ENCODE measurements around the gene GNB1L. TPM values are rescaled to one million over a fixed set of nuclear protein-coding genes. Genes with fewer than 3 reads are reported as not detected.
A peak's percentile ranks its signal among the peaks of the same experiment; 100 is the strongest.

The GNB1L gene
- total RNA-seq, 4 donors from 2014 or later, result 1.8 to 5.1 (median 4.5) TPM

- no peak for DNase-seq
- Histone ChIP-seq H3K27me3 (no peaks in the 10 kb centered on the region), H3K4me3 (replicated peaks in 1 of 3) (no peak overlapping the region), H3K4me1 (no peaks in the 10 kb centered on the region), H3K36me3 (no peaks in the 10 kb centered on the region), H3K9me3 (no peaks in the 10 kb centered on the region), H3K27ac (no peak overlapping the region)
- no peak for TF ChIP-seq CTCF (IDR thresholded peaks at IDR 0.05)
- TF ChIP-seq POLR2A (IDR thresholded peaks at IDR 0.05), result no peak
- 92 to 97% methylated on average over 4 to 5 of the region's 8 CpGs for WGBS, 2 donors
- intact Hi-C loops (cut with DNase I), result no loop called here
Measured at GRCh38 chr22:19800306-19800705, 54.4 kb downstream of the GNB1L start.

GRCh38 chr22:19799322-19800190 is 55.1 kb downstream of the GNB1L start:
- Histone ChIP-seq H3K4me1 (no peaks in the 10 kb centered on the region), H3K27ac (no peak overlapping the region), H3K4me3 (replicated peaks in 1 of 3) (no peak overlapping the region), H3K27me3 (no peaks in the 10 kb centered on the region), H3K9me3 (no peaks in the 10 kb centered on the region), H3K36me3 (no peaks in the 10 kb centered on the region)
- TF ChIP-seq POLR2A (IDR thresholded peaks at IDR 0.05), result no peak
- TF ChIP-seq CTCF (IDR thresholded peaks at IDR 0.05), result no peak
- WGBS, 2 donors, result 79 to 95% methylated on average over 19 to 22 of the region's 35 CpGs
- intact Hi-C loops (cut with DNase I), result no loop called here
- peak in 1 of 2 donors; percentile 17 for DNase-seq

GRCh38 chr22:19798891-19799293 is 55.8 kb downstream of the GNB1L start:
- WGBS, 2 donors, result 83 to 100% methylated on average over 1 to 5 of the region's 9 CpGs
- Histone ChIP-seq H3K27me3 (no peaks in the 10 kb centered on the region), H3K4me3 (replicated peaks in 1 of 3) (no peak overlapping the region), H3K4me1 (no peaks in the 10 kb centered on the region), H3K27ac (no peak overlapping the region), H3K36me3 (no peaks in the 10 kb centered on the region), H3K9me3 (no peaks in the 10 kb centered on the region)
- intact Hi-C loops (cut with DNase I), result no loop called here
- no peak for DNase-seq
- TF ChIP-seq CTCF (IDR thresholded peaks at IDR 0.05) (no peak), POLR2A (IDR thresholded peaks at IDR 0.05) (no peak)

- Histone ChIP-seq H3K4me3 (replicated peaks in 1 of 3) (no peak overlapping the region), H3K27me3 (no peaks in the 10 kb centered on the region), H3K36me3 (no peaks in the 10 kb centered on the region), H3K9me3 (no peaks in the 10 kb centered on the region), H3K27ac (no peak overlapping the region), H3K4me1 (no peaks in the 10 kb centered on the region)
- intact Hi-C loops (cut with DNase I), result no loop called here
- 93 to 95% methylated on average over 8 to 12 of the region's 19 CpGs for WGBS, 2 donors
- no peak for TF ChIP-seq CTCF (IDR thresholded peaks at IDR 0.05)
- TF ChIP-seq POLR2A (IDR thresholded peaks at IDR 0.05), result no peak
- no peak for DNase-seq
Measured at GRCh38 chr22:19798003-19798665, 56.5 kb downstream of the GNB1L start.
